ENCODE data around the gene S100A3.
"Not testable (repeated sequence)": the region's sequence is repeated elsewhere in the genome, so short reads cannot be mapped to it uniquely, and the experiment has no call there.

The S100A3 gene

DNA sequence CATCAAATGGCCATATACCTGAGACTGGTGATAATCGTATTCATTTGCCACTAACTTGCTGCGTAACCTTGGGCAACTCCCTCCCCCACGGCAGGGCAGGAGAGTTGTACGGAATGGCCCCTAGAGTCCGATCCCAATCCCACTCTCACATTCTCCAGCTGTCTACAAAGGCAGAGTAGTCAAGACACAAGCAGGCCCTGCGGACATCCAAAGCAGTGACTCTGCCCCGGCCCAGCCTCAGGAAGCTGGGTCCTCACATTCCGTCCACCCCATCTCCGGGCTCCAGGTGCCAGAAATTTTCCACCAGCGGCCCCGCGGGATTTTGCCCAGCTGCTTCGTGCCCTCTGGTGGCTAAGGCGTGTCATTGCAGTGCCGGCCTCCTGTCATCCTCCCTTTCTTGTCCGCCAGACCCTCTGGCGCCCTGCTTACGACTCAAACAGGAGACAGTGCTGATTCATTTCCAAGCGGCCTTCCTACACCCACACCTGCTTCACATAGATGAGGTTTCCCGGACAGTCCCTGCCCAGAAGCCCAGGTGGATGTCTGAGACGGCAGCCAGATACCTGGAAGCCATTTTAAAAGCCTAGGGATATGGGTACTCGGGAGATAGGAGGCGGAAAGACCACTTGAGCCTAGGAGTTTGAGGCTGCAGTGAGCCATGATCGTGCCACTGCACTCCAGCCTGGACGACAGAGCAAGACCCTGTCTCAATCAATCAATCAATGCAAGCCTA, 19.5 kb upstream of the S100A3 start:
- DNase-seq = peak; percentile 77 to 82

DNA sequence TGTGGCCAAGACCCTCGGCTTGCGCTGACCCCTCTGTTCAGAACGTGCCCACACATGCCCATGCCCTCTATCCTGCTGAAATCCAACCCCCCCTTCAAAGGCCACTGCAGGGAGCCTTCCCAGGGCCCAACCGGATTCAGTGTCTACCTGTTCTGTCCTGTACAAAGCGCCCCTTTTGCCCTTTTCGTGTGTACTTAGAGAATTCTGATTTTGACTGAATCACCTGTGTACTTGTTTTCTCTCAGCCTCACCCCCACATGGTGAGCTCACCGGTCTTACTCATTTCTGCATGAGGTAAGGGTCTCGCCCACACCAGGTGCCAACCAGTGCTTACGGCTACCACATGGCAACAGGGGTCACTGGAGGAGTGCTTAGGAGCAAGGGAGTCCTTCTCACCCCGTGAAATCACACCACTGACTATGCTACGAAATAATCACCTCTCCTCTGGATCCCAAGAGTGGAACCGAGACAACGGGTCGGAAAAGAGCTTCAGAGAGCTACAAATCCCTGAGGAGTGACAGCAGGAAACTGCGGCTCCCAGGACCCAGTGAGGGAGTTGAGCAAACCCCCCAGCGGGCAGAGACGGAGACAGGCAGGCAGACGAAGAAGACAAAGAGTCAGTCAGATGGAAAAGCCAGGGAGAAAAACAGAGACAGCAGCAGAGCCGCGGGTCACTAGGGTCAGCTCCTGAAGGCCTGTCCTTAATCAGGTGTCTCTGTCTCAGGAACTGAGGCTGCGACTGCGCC, 18.7 kb upstream of the S100A3 start:
- no peak for DNase-seq

DNA sequence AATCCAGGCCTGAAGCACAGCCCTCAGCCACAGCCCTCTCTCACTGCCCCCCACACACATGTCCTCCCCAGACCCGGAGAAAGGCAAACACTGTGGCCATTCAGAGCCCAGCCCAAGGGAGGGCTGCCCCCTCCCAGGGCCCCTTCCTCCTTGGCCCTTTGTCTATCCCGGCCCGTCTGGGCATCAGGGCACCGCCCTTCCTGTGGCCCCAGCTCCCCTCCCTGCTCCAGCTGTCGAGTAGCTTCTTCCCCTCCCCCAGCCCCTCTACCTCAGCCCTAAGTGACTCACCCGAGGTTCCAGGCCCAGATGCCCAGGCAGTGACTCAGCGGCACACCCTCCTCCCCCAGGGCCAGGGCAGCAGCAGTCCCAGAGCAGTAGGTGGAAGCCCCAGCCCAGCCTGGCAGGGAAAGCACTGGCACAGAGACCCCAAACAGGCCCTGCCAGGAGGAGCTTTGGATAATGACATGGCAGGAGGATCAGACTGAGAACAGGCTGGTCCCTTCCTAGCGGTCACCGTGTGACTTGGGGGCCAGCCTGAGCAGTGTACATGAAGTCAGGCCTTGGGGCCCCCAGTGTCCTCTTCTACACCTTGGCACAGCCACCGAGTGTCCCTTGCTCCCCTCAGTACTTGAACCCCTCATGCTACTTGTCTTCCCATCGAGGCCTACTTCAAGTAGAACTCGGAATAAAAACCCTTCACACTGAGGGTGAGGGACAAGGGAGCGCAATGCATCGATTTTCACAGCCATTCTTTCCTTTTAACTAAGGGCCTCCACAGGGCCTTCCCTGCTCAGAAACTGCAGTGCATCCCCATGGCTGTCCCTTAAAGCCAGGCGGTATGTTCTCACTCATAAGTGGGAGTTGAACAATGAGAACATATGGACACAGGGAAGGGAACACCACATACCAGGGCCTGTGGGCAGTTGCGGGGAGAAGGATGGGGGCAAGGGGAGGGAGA, 17.6 kb upstream of the S100A3 start:
- peak; percentile 78 to 90 for DNase-seq

DNA sequence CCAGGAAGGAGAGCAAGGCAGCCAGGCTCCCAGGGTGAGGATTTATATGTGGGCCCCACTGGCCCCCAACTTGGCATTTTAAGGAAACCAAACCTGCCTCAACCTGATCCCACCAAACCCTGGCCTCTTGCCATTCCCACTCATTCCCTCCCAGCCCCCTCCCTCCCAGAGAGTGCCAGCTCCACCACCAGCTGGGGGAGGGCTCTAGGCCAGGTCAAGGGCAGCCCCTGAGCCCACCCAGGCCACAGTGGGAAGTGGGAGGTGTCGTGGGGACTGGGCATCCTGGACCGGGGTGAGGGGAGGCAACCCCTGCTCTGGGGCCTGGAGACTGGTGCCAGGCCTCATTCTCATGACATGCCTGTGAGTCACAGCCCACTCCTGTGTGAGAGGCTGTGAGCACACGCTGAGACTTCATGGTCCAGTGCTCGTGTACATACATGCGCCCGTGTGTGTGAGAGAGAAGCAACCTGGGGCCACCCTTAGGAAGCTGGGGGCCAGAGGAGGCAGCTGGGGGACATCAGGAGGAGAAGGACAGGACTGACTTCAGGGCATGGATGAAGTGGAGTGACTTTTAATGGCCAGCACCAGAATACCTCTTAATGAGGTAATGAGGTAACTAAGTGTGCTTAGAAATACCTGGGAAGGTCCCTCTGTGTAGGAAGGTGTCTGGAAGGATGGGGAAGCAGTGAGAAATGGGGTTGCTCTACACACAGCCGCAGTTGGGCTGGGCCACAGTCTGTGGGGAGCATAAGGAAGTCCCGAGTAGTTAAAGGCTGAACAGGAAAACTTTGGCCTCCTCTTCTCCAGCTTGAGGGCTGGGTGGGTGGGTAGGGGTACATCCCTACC, 16.7 kb upstream of the S100A3 start, which contains the start of gene S100A2:
Gene S100A2 (minus strand): TSS at position 316 of the 846 bp plus-strand sequence. CDS start 1,967 bp downstream, outside the sequence.
- DNase-seq = peak; percentile 11 to 73

DNA sequence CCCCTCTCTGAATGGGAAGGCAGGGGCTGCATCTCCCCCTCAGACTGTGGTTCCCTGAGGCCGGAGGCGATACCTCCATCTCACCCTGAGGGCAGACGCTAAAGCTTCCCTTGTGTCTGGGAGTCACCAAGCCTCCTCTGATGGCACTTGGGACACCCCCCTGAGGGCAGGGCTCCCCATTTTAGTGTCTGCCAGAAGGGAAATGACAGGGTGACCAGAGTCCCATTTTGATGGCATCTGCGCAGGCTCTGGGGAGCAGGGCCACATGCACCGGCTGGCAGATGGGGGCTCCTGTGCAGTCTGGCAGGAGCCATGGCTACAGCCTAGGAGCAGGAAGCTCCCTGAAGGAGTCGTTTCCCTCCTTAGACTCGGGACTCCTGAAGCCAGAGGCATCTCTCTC, 14.9 kb upstream of the S100A3 start:
- no peak for DNase-seq

DNA sequence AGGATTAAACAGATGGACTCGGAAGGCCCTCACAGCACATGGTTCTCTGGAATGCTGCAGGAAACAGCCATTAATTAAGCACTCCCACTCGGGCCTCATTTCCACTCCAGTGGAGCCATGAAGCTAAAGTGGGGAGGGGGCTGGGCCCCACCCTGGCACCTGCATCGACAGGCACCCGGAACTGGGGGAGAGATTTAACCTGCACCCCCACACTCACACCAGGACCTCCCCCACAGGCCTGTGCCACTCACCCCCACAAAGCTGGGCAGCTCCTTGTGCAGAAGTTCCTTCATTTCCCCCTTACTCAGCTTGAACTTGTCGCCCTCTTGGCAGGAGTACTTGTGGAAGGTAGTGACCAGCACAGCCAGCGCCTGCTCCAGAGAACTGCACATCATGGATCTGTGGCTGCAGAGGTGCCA, 14.4 kb upstream of the S100A3 start:
- DNase-seq = no peak

DNA sequence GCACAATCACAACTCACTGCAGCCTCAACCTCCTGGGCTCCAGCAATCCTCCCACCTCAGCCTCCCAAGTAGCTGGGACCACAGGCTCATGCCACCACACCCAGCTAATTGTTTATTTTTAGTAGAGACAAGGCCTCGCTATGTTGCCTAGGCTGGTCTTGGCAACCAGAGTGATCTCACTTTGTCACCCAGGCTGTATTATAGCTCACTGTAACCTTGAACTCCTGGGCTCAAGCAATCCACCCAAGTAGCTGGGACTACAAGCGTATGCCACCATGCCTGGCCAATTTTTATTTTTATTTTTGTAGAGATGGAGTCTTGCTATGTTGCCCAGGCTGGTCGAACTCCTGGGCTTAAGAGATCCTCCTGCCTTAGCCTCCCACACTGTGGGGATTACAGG, 13.0 kb upstream of the S100A3 start:
- not testable (repeated sequence) for DNase-seq

DNA sequence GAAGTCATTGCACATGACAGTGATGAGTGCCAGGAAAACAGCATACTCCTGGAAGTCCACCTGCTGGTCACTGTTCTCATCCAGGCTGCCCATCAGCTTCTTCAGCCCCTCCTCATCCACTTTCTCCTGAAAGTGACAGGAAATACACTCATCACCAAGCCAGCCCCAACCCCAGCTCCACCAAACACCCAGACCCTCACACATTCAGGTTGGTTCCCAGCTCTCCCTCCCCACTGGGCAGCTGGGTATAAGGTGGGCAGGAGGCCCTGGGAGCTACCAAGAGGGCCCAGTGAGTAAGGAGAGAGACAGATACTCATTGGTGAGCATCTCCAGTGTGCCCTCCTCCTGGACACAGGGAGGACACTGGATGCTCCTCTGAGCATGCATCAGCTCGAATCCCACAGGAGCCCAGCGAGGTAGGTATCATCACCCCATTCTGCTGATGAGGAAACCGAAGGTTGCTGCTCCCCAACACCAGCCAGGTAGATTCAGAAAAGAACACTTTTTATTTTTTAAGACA, 12.5 kb upstream of the S100A3 start:
- DNase-seq = no peak

DNA sequence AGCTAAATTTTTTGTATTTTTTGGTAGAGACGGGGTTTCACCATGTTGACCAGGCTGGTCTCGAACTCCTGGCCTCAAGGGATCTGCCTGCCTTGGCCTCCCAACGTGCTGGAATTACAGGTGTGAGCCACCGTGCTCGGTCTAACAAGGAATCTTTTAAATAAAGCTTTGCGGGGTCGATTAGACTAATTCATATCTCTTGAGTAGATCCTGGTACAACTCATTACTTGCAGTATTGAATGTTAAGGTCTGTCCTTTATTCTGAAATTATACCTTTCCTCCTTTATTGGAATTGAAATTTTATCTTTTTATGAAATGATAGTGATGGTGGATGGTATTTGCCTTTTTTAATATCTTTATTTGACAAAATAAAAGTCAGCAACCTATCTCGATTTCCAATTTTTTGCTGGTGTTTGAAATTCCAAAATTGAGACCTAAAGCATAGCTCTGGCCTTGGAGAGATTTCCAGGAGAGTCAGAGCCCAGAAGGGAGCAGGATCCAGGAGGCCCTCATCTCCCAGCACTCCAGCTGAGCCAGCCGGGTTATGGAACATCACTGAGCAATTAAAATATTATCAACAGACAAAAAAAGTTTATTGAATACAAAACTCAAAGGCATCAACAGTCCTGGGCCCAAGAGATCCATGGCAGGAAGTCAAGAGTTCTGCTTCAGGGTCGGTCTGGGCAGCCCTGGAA, 11.9 kb upstream of the S100A3 start:
- no peak for DNase-seq

DNA sequence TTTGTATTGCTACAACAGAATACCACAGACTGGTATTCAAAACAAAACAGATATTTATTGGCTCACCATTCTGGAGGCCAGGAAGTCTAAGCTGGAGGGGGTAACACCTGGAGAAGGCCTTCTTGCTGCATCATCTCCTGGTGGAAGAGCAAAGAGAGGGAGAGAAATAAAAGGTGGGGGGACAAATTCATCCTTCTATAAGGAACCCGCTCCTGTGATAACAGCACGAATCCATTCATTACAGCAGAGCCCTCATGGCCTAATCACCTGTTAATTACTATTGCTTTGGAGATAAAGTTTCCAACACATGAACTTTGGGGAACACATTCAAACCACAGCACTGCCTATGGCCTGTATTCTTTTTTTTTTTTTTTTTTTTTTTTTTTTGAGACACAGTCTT, 11.2 kb upstream of the S100A3 start:
- no peak for DNase-seq

DNA sequence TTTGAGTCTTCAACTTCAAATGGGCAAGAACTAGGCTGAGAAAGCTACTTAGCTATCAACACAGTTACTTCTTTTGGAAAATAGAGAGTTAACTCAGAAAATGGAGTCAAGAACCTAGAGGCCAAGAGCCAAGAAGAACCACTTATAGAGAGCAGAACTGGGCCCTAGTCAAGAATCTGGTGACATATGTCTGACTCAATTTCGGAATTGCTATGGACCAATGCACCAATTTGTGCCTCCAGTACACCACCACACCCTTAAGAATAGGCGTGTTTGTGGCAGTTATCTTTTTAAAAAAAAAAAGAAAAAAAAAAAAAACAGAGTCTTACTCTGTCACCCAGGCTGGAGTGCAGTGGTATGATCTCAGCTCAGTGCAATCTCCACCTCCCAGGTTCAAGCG, 8.8 kb upstream of the S100A3 start:
- DNase-seq = no peak

DNA sequence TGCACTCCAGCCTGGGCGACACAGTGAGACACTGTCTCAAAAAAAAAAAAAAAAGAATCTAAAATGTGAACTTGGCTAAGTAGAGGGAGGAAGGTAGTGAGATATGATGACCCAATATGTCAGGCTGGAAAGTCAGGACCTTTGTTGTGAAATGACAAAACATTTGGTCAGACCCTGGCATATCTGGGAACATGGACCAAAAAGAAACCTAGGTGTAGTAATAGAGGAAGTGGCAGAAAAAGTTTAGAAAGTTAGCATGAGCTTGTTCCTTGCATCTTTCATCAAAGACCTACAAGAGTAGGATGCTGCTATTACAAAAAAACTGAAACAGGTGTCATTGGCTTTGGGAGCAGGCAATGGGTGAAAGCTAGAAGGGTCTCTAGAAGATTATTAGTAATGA, 7.3 kb upstream of the S100A3 start:
- no peak for DNase-seq

DNA sequence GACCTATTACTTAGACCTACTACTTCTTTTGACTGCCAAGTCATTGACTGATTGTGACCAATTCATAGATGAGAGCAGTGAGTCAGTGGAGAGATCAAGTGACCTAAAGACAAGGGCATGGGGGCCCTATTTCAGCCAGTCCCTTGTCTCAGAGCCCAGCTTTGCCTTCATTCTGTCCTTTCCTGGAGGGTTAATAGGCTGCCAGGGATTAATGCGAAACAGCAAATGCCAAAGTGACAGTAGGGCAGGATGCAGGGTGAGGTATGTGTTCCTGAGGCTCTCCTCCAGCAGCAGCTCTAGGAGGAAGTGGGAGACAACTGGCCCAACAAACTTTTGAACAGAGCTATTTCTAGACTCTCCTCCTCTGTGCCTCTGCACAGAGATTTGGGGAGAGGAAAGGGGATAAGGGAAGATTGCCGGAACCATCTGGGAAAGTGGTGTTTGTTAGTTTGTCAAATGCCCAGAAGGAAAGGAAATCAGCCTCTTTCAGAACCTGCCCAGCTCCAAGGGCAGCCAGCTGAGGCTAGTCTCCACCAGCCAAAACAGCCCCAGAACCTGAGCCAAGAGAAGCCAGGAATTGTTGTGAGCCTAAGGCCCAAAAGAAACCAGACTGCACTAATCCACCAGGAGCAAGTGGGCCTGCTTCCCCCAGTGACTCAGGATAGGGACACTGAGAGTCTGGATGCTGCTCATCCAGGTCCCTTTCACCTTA, 4.9 kb upstream of the S100A3 start:
- no peak for DNase-seq

DNA sequence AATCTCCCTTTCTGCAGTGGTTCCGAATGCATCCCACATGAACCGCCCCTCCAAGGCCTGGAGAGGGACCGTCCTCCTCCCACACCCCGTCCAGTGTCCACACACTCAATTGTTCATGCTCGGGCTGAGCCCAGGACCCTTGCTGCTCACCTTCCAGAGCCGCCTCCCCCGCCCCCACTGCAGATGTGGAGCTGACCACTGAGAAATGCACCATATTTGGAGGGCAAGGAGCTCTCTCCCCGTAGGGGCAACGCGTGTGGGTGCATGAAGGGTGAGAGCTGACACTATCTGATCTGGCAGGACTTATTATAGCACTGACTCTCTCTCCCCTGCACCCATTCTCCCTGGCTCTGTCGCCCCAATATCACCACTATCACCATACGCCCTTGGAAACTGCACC, 4.0 kb upstream of the S100A3 start:
- no peak for DNase-seq

DNA sequence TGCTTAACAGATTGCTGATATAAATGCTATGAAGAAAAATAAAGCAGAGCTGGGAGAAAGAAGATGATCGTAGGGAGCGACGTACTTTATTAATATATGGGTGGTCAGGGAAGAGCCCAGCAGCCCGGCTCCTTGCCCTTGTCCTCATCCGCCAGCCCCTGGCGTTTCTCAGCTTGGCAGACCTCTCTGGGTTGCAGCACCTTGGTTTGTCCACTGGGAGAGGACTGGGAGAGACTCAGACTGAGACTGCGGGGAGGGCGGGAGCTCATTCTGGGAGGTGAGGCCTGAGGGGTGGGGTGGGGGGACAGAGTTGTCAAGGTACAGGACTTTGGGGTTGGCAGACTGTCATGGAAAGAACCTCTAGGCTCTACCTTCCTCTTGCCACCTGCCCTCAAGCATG, 3.3 kb upstream of the S100A3 start:
- DNase-seq = no peak

DNA sequence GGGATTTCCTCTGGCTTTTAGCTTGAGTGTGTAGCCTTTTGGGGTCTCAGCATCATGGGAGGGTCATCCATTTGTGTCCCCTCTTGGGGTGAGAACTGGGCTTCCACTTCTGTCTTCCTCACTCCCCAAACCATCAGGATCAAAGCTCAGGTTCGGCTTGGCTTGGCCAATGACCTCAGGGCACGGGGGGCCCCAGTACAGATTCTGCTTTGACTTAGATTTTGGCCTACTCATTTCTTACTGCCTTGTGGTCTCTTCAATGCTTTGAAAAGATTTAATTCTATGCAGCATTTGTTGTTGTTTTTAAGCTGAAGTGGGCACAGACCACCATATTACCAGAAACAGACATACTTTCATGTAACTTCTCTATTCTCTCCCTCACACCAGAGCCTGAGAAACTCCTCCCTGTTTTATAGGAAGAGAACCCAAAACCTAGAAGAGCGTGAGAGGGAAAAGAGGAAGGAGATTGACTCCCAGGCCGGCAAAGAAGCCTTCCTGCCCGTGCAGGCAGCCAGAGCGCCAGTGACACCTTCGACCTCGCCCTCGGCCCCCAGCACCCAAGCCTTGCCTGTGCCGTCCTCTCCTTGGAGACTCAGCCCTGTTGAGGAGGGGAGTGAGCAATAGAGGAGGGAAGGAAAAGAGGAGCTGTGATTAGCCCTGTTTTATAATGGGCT, 1.9 kb upstream of the S100A3 start:
- peak in 1 of 2 donors; percentile 37 for DNase-seq

DNA sequence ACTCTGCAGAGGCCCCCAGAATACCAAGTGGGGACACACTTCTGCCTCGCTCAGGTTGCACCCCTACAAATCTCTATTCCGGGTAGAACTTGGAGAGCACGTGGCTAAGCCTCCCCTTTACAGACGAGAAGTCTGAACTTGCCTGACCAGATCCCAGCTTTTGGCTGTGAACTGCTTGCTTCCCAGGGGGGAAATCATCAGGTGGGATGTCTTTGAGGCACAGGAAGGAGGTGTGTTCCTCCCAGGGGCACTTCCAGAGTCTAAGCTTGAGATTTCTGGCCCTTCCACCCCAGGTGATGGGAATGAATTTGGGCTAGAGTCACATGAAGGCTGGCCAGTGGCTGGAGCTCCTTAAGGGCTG, 1.3 kb upstream of the S100A3 start:
- DNase-seq = no peak

DNA sequence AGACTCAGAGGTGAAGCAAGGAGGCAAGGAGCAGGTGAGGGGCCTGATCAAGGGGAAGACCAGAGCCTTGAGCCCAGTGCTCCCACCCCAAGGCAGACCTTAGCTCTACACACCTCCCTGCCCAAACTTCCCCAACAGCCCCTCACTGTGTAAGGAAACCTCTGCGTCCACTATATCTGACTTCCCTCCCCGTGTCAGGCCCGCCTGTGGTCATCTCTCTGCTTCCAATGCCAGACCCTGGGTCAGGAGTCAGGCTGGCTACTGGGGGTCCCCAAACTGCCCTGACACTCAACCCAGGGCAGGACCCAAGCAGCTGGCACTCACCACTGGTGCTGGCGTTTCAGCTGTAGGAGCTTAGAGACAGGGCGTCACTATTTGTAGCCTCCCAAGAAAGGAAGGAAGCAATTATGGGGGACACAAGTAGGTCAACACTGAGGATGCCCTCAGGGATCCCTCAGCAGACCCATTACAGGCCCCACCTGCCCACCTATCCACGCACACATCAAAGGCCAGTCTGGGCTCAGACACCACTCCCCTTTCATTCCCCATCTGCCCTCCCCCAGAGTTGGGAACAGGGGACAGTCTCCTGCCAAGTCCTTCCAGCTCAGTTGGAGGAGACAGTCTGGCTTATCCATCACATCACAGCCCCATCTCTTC, 811 bp upstream of the S100A3 start:
- no peak for DNase-seq

All from CD4-positive, alpha-beta T cell treated with Interleukin-1 beta for 1 hour (primary cell).